GM06990 (cell line): ENCODE measurements around the gene OPCML.

Experiments
- DNase-seq: peaks from one replicate; pipeline ENCODE4 v3.0.0-alpha.2; 2011; ENCODE audit not compliant: insufficient read length; ENCODE audit errors: extremely low read depth
- H3K27me3 ChIP-seq: replicated peaks from 2 replicates; pipeline ENCODE4 v1.6.0; 2011; ENCODE audit warnings: low read length; ENCODE audit not compliant: control insufficient read depth, insufficient read depth
- H3K36me3 ChIP-seq: 2 replicates; pipeline ENCODE4 v1.5.1; 2011; ENCODE audit warnings: low read length; ENCODE audit not compliant: control insufficient read depth, insufficient read depth
- H3K4me3 ChIP-seq: replicated peaks from 2 replicates; pipeline ENCODE4 v1.5.1; 2011; ENCODE audit warnings: low read depth, mild to moderate bottlenecking, control low read depth, low read length
- CTCF ChIP-seq: IDR thresholded peaks from 2 replicates; pipeline ENCODE4 v1.5.1; 2011; ENCODE audit warnings: low read length, control low read depth, mild to moderate bottlenecking, inconsistent platforms; ENCODE audit not compliant: insufficient read depth, poor library complexity, severe bottlenecking

Gene OPCML

GRCh38 chr11:133011604-133012003 lies 520.7 kb downstream of the OPCML start:
- no peak for TF ChIP-seq CTCF

GRCh38 chr11:133007027-133007584 lies 525.2 kb downstream of the OPCML start:
- no peak for TF ChIP-seq CTCF
- Histone ChIP-seq H3K4me3 (no peak overlapping the region), H3K27me3 (no peaks in the 10 kb centered on the region), H3K36me3 (no peaks in the 10 kb centered on the region)
- no peak for DNase-seq

More at GRCh38 chr11:133011604-133012003, 520.7 kb downstream of the OPCML start:
- DNase-seq = no peak
- Histone ChIP-seq H3K36me3 (no peaks in the 10 kb centered on the region), H3K27me3 (no peaks in the 10 kb centered on the region), H3K4me3 (no peak overlapping the region)

GRCh38 chr11:133004369-133004768 lies 527.9 kb downstream of the OPCML start:
- Histone ChIP-seq H3K36me3 (no peaks in the 10 kb centered on the region), H3K4me3 (no peak overlapping the region), H3K27me3 (no peaks in the 10 kb centered on the region; the same call in 1 of the 2 replicates)
- TF ChIP-seq CTCF = no peak
- no peak for DNase-seq

GRCh38 chr11:132999516-132999915 lies 532.8 kb downstream of the OPCML start:
- no peak for TF ChIP-seq CTCF

GRCh38 chr11:132999031-132999430 lies 533.3 kb downstream of the OPCML start:
- Histone ChIP-seq H3K36me3 (no peaks in the 10 kb centered on the region), H3K4me3 (no peak overlapping the region), H3K27me3 (no peaks in the 10 kb centered on the region; the same call in 1 of the 2 replicates)
- TF ChIP-seq CTCF = no peak
- DNase-seq = no peak

More at GRCh38 chr11:132999516-132999915, 532.8 kb downstream of the OPCML start:
- no peak for DNase-seq
- no peak overlapping the region for H3K4me3 ChIP-seq
- H3K36me3 ChIP-seq = no peaks in the 10 kb centered on the region
- no peaks in the 10 kb centered on the region; the same call in 1 of the 2 replicates for H3K27me3 ChIP-seq

- no peak for DNase-seq
- H3K27me3 ChIP-seq = no peaks in the 10 kb centered on the region; the same call in 1 of the 2 replicates
- no peaks in the 10 kb centered on the region for H3K36me3 ChIP-seq
- no peak for TF ChIP-seq CTCF
- no peak overlapping the region for H3K4me3 ChIP-seq
Observed at GRCh38 chr11:132997396-132997795, 534.9 kb downstream of the OPCML start.
